Testis (tissue), 3 donors: ENCODE data around the gene TEX14. TPM values are rescaled to one million over a fixed set of nuclear protein-coding genes. Genes with fewer than 3 reads are reported as not detected.

Experiments used
- DNase-seq: peaks from one replicate; pipeline ENCODE4 v3.0.0-alpha.2; 2019
- H3K27ac ChIP-seq, 2 donors: fragments of 200-600 bp; sonication (generic); one replicate each; pipeline ENCODE4 v1.5.1; 2019
- H3K27me3 ChIP-seq: fragments of 200-600 bp; sonication (generic); one replicate; pipeline ENCODE4 v1.5.1; 2019
- H3K36me3 ChIP-seq: fragments of 200-600 bp; sonication (generic); one replicate; pipeline ENCODE4 v1.5.1; 2017; ENCODE audit warnings: low read depth; ENCODE audit errors: missing control alignments
- H3K4me1 ChIP-seq: fragments of 200-600 bp; sonication (generic); one replicate; pipeline ENCODE4 v1.5.1; 2019
- H3K4me3 ChIP-seq, 2 donors: fragments of 200-600 bp; sonication (generic); one replicate each; pipeline ENCODE4 v1.5.1; 2017 to 2019
- H3K9me3 ChIP-seq: fragments of 200-600 bp; sonication (generic); one replicate; pipeline ENCODE4 v1.5.1; 2017
- CTCF ChIP-seq, 3 experiments: fragments of 450-650 bp in 2 of 3; fragments of 200-600 bp in 1 of 3; sonication (generic) in 1 of 3; IDR thresholded peaks; one replicate each; pipeline ENCODE4 v1.5.1; 2016 to 2019; ENCODE audit warnings: antibody characterized with exemption in 3 of 3, mild to moderate bottlenecking in 2 of 3, moderate library complexity in 1 of 3
- POLR2A ChIP-seq: fragments of 450-650 bp; IDR thresholded peaks from one replicate; pipeline ENCODE4 v1.6.1; 2017; ENCODE audit warnings: antibody characterized with exemption, mild to moderate bottlenecking, moderate library complexity
- WGBS, 2 donors: methylation state at CpG; one replicate each; pipeline ENCODE4 v1.1.5; 2018; 5-methylcytosine and 5-hydroxymethylcytosine counted together
- intact Hi-C: fragments of 100-400 bp; cut with DNase I; formaldehyde crosslinking; loops from one replicate; pipeline ENCODE4 v1.15.1; 2023; ENCODE audit warnings: low total_unique reads
- polyA plus RNA-seq: library from polyadenylated mRNA; stranded (reverse); fragments of 350-450 nt; fragmentation: Illumina TruSeq; extraction: RNeasy Lipid Tissue Mini Kit (QIAGEN cat#74804); gene quantifications from one replicate; pipeline ENCODE4 v1.2.3, GENCODE V29; 2014; ENCODE audit warnings: low read depth, low replicate concordance; ENCODE audit not compliant: insufficient read depth
- total RNA-seq, 2 donors: library from RNA; depleted of rRNA; stranded (reverse); fragments of >200 nt; gene quantifications; one replicate each; pipeline ENCODE4 v1.2.3, GENCODE V29; 2016

The TEX14 gene
- total and polyA plus RNA-seq, 3 donors from 2014 or later: 27.7 to 96.5 (median 37.2) TPM

- no peak for DNase-seq
- no peak overlapping the region for H3K4me3 ChIP-seq
- H3K27me3 ChIP-seq: no peaks in the 10 kb centered on the region
- no peaks in the 10 kb centered on the region for H3K4me1 ChIP-seq
- no peaks in the 10 kb centered on the region for H3K36me3 ChIP-seq
- TF ChIP-seq CTCF (IDR thresholded peaks at IDR 0.05) (no peak), POLR2A (no peak)
- intact Hi-C loops: no loop called here
- no peak overlapping the region for H3K27ac ChIP-seq
- WGBS, 2 donors: 90% methylated on average over 3 of the region's 3 CpGs; no CpG with 5 or more reads in 1 of the 2 donors
- H3K9me3 ChIP-seq: no peaks in the 10 kb centered on the region
Measured at GRCh38 chr17:58536542-58536941, 155.3 kb downstream of the TEX14 start.

GRCh38 chr17:58535431-58535830 lies 156.4 kb downstream of the TEX14 start:
- TF ChIP-seq POLR2A (no peak), CTCF (IDR thresholded peaks at IDR 0.05) (no peak)
- no peaks in the 10 kb centered on the region for H3K36me3 ChIP-seq
- 74 to 87% methylated on average over 2 of the region's 2 CpGs for WGBS, 2 donors
- no peaks in the 10 kb centered on the region for H3K4me1 ChIP-seq
- no peaks in the 10 kb centered on the region for H3K9me3 ChIP-seq
- intact Hi-C loops: no loop called here
- H3K27me3 ChIP-seq: no peaks in the 10 kb centered on the region
- no peak overlapping the region for H3K4me3 ChIP-seq
- H3K27ac ChIP-seq: no peak overlapping the region
- DNase-seq: no peak

- DNase-seq: no peak
- 67 to 84% methylated on average over 4 of the region's 4 CpGs for WGBS, 2 donors
Measured at GRCh38 chr17:58534901-58535421, 156.9 kb downstream of the TEX14 start.

GRCh38 chr17:58534331-58534730 lies 157.5 kb downstream of the TEX14 start:
- intact Hi-C loops: no loop called here

More at GRCh38 chr17:58534901-58535421, 156.9 kb downstream of the TEX14 start:
- TF ChIP-seq POLR2A (no peak), CTCF (IDR thresholded peaks at IDR 0.05) (no peak)
- H3K36me3 ChIP-seq: no peaks in the 10 kb centered on the region
- no peaks in the 10 kb centered on the region for H3K9me3 ChIP-seq
- no peaks in the 10 kb centered on the region for H3K4me1 ChIP-seq
- H3K27me3 ChIP-seq: no peaks in the 10 kb centered on the region
- H3K4me3 ChIP-seq: no peak overlapping the region
- intact Hi-C loops: no loop called here
- H3K27ac ChIP-seq: no peak overlapping the region

More at GRCh38 chr17:58534331-58534730, 157.5 kb downstream of the TEX14 start:
- Histone ChIP-seq H3K4me3 (no peak overlapping the region), H3K4me1 (no peaks in the 10 kb centered on the region), H3K27ac (no peak overlapping the region), H3K27me3 (no peaks in the 10 kb centered on the region), H3K36me3 (no peaks in the 10 kb centered on the region), H3K9me3 (no peaks in the 10 kb centered on the region)
- TF ChIP-seq CTCF (IDR thresholded peaks at IDR 0.05) (no peak), POLR2A (no peak)
- 40 to 79% methylated on average over 1 to 3 of the region's 3 CpGs for WGBS, 2 donors
- no peak for DNase-seq
